ENCODE data around the gene DYTN.
A peak's percentile ranks its signal among the peaks of the same experiment; 100 is the strongest.

Gene DYTN

DNA sequence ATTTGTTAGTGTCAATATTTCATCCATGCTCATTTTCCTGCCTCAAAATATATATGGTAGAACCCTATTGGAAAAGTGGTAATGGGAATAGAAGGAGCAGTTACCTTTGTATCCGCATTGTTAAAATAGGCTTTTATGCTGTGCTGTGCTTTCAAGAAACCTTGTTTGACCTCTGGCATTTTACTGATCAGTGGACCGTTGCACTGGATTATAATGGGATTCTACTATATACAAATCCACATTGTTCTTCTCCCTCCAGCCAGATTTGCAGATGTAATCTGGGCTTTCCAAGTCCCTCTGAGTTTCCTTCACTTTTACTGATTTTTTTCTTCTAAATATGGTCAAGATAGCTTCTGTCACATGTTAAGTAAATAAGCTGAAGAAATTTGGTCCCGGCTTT lies 99.2 kb downstream of the DYTN start:
- no peak for DNase-seq
- intact Hi-C loops (cut with DNase I), result no loop called here

DNA sequence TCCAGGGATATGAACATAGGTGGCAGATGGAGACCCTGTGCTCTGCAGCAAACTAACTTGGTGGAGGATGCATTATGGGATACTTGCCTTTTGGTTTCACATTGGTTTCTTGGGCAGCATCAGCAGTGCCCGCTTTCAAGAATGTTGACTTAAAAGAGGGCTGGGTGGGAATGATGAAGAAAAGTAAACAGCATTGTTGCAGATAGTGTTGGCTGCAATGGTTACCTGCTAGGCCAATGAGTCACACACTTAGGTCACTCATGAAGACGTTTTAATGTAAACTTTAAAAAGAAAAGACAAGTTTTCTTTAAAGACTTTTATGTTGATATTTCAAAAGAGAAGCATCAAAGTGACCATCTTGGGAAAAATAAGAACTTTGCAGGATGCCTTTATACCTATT lies 102.0 kb downstream of the DYTN start:
- no peak for DNase-seq
- intact Hi-C loops (cut with DNase I), result no loop called here

DNA sequence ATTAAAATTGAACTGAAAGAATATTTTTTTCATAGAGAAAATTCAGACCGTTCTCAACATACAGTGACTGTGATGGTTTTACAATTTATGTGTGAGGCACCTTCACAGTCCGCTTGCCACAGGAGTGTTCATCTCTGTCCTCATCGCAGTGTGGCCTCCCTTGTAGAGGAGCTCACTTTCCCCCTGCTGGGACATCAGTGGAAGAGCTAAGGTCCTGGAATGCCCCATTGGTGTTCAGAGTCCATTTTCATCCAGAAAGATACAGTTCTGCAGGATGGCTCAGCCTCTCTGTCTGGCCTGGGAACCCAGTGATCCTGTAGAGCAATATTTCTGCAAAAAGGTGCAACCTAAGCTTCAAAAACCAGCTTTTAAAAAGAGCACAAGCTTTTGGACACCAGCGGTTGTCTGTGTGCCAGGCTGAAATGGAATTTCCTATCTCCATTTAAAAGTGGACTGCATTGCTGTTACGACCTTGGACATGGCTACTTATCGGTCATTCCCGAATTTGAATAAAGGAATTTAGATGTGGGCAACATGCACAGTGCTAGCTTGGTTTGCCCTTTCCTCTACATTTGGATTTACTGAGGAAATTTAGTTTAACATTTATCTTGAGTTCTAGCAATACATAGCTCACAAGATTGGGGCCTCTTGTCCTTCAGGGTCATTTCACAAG lies 102.6 kb downstream of the DYTN start:
- peak in 1 of 10 donors; percentile 62 for DNase-seq
- intact Hi-C loops (cut with DNase I), result no loop called here

DNA sequence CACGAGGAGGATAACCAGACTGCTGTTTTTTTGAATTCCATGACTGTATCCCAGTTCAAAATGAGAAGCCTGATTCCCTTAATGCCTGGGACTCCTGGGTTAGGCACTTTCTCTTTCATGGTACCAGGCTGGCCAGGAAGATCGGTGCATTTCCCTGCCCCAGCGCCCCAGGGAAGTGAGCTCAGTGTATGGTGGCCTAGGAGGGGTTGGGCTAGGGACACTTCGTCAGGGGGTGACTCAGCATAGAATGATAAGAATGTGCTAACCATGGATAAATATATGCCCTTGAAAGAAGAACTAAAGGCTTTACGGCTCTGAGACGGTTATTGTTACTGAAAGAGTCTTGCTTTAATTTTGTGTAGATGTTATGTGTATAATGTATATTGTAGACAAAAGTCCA lies 103.4 kb downstream of the DYTN start:
- intact Hi-C loops (cut with DNase I), result no loop called here
- DNase-seq, result no peak

- intact Hi-C loops (cut with DNase I), result no loop called here
- no peak for DNase-seq
Observed at GRCh38 chr2:206611736-206612135, 106.5 kb downstream of the DYTN start.

- DNase-seq, result no peak
- intact Hi-C loops (cut with DNase I), result no loop called here
Observed at GRCh38 chr2:206611191-206611590, 107.0 kb downstream of the DYTN start.

GRCh38 chr2:206610451-206610850 lies 107.7 kb downstream of the DYTN start:
- intact Hi-C loops (cut with DNase I), result no loop called here
- no peak for DNase-seq

DNA sequence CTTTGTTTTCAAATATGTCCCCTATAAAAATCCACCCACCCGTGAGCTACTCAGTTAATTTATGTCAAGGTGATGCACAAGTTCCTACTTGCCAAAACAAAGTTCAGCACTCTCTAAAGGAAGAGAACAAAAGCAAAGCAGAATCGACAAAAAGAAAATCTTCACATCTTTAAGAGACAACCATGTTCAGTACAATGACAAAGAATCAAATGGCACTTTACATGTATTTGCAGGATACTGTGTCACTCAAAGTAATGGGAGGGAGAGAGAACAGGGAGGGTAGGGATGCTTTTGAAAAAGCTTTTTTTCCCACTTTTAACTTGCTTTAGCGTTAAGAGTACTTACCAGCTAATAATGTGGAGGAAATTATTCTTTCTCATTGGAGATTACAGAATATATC lies 115.0 kb downstream of the DYTN start:
- intact Hi-C loops (cut with DNase I), result no loop called here
- no peak for DNase-seq
